ENCODE results near the gene DDB1. TPM values are rescaled to one million over a fixed set of nuclear protein-coding genes. Genes with fewer than 3 reads are reported as not detected.

DDB1 gene
- total RNA-seq, 1 experiment from 2014 or later, result 297 TPM

DNA sequence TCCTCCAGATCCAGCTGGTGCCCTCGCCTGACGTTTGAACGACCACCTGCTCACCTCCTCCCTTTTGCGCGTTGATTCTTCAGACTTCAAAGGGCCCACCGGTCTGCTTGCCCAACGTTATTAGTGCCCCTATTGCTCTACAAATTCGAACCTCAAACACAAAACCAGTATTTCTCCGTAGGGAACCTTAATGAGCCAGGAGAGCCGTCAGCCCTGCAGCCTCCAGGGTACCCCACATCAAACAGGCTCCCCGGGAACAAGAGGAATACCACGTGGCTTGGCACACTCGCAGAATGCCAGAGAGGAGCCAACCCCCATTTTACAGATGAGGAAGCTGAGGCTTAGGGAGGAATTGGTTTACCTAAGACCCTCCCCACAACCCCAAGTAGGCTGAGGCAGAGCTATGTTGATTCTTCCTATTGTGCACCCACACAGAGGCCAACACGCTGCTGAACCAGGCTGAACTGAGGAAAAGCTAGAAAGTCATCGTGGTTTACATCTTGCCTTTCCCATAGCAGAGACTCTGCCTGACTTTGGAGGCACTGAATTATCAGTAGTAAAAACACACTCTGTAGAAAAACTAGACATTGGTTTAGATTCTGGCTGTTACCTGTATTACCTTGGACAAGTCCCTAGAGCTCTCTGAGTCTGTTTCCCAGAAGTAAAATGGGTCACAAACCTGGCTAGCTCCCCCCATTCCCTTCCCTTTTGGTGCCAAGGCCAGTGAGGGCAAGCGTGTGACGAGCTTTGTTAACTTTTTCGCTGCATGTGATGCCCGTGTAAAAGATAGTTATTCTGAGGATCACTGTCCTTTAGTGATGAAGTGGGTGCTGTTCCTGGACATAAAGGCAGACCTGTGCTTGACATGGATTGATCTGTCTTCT lies 887 bp upstream of the DDB1 start:
- H3K4me1 ChIP-seq (ENCODE audit: insufficient read depth, low read length), result peaks cover 5% of the 10 kb centered on the region

More for the DNA sequence above, 887 bp upstream of the DDB1 start:
- Histone ChIP-seq H3K18ac (ENCODE audit: insufficient read length, low read depth, low read length) (peak overlapping the region; percentile 97), H2BK5ac (ENCODE audit: insufficient read length, low read length) (peak overlapping the region; percentile 79), H4K20me1 (ENCODE audit: control insufficient read depth, insufficient read depth, insufficient read length) (no peaks in the 10 kb centered on the region), H3K23me2 (ENCODE audit: insufficient read length, low read depth, low read length, poor library complexity, severe bottlenecking) (peaks cover 13% of the 10 kb centered on the region), H4K5ac (ENCODE audit: insufficient read length, low read depth, low read length) (peak overlapping the region; percentile 90), H2BK15ac (ENCODE audit: low read depth, low read length) (no peak overlapping the region), H3K79me1 (ENCODE audit: insufficient read depth, low read depth, low read length, poor library complexity, severe bottlenecking) (no peaks in the 10 kb centered on the region), H4K8ac (replicated peaks; ENCODE audit: insufficient read length, low read depth, low read length) (no peak overlapping the region), H3K9me3 (ENCODE audit: control insufficient read depth, low read depth, low read length) (no peaks in the 10 kb centered on the region), H2AK5ac (ENCODE audit: insufficient read length, low read length) (no peak overlapping the region), H3K23ac (ENCODE audit: insufficient read length, low read depth, low read length) (no peak overlapping the region), H3K9ac (ENCODE audit: extremely low read depth, insufficient read length, low read length) (peak overlapping the region; percentile 97), H3K27me3 (ENCODE audit: insufficient read depth, low read length) (no peaks in the 10 kb centered on the region), H3K56ac (ENCODE audit: insufficient read length, low read depth, low read length) (peak overlapping the region; percentile 76), H3T11ph (ENCODE audit: low read length) (no peak overlapping the region), H3K27ac (ENCODE audit: insufficient read length, low read depth, low read length) (peak overlapping the region; percentile 78), H3K79me2 (ENCODE audit: insufficient read depth, low read length) (peaks cover 23% of the 10 kb centered on the region), H3K14ac (ENCODE audit: insufficient read depth, low read length) (peak overlapping the region; percentile 99), H2BK12ac (ENCODE audit: insufficient read length, low read depth, low read length) (no peak overlapping the region), H3K4ac (ENCODE audit: low read depth, low read length) (peak overlapping the region; percentile 44; the same call in 1 of the 2 replicates), H2AFZ (ENCODE audit: low read length) (no peak overlapping the region), H4K91ac (ENCODE audit: insufficient read length, low read depth, low read length) (peak overlapping the region; percentile 15), H3K4me2 (ENCODE audit: insufficient read depth, insufficient read length, low read length) (peak overlapping the region; percentile 93), H2BK120ac (ENCODE audit: low read depth, low read length, poor library complexity, severe bottlenecking) (no peak overlapping the region), H2BK20ac (ENCODE audit: low read depth, low read length, poor library complexity, severe bottlenecking) (no peak overlapping the region)
- no peaks in the 10 kb centered on the region; a peak in 1 of 5 replicates for H3K9me3 Mint-ChIP-seq
- WGBS (ENCODE audit: extremely low coverage, insufficient read length, low lambda C conversion rate), result no CpG with 5 or more reads among the region's 19 CpGs
- H3K4me1 Mint-ChIP-seq, result peaks cover 39 to 45% of the 10 kb centered on the region in 2 experiments
- peak overlapping the region; percentile 97 to 99 (median 98) for H3K27ac Mint-ChIP-seq
- peak overlapping the region; percentile 95 to 98 for H3K4me3 Mint-ChIP-seq
- H3K27me3 Mint-ChIP-seq (ENCODE audit: low read depth), result no peaks in the 10 kb centered on the region
- TF ChIP-seq, protein P1, sequence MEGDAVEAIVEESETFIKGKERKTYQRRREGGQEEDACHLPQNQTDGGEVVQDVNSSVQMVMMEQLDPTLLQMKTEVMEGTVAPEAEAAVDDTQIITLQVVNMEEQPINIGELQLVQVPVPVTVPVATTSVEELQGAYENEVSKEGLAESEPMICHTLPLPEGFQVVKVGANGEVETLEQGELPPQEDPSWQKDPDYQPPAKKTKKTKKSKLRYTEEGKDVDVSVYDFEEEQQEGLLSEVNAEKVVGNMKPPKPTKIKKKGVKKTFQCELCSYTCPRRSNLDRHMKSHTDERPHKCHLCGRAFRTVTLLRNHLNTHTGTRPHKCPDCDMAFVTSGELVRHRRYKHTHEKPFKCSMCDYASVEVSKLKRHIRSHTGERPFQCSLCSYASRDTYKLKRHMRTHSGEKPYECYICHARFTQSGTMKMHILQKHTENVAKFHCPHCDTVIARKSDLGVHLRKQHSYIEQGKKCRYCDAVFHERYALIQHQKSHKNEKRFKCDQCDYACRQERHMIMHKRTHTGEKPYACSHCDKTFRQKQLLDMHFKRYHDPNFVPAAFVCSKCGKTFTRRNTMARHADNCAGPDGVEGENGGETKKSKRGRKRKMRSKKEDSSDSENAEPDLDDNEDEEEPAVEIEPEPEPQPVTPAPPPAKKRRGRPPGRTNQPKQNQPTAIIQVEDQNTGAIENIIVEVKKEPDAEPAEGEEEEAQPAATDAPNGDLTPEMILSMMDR (conservative IDR thresholded peaks at IDR 0.05), result no peak
- DNase-seq, result no peak
- H3K36me3 Mint-ChIP-seq (ENCODE audit: insufficient read depth in 1 of 3, low read depth in 3 of 3), result peaks cover 17 to 39% (median 31%) of the 10 kb centered on the region in 3 experiments; a peak in 6 of 7 replicates
